T-helper 2 cell treated with Interferon-gamma antibody and Interleukin-4, amounts not matched to agents 5 μg/mL and 100 μg/mL, for 36 hours (primary cell): Measurements from ENCODE around the gene HTR7.

ENCODE experiments used
- DNase-seq: peaks from one replicate; pipeline ENCODE4 v3.0.0; 2021; ENCODE audit warnings: low spot score
- H3K27ac Mint-ChIP-seq: one replicate; pipeline ENCODE4 v1.8.0; 2021; ENCODE audit warnings: mild to moderate bottlenecking, mixed read lengths
- H3K27me3 Mint-ChIP-seq: one replicate; pipeline ENCODE4 v1.8.0; 2021; ENCODE audit warnings: low read depth, mixed read lengths
- H3K36me3 Mint-ChIP-seq: one replicate; pipeline ENCODE4 v1.8.0; 2021; ENCODE audit warnings: low read depth, mixed read lengths
- H3K4me1 Mint-ChIP-seq: one replicate; pipeline ENCODE4 v1.8.0; 2021; ENCODE audit warnings: low read depth, mixed read lengths
- H3K4me3 Mint-ChIP-seq: one replicate; pipeline ENCODE4 v1.8.0; 2022; ENCODE audit warnings: mild to moderate bottlenecking, moderate library complexity, mixed read lengths
- H3K9me3 Mint-ChIP-seq: one replicate; pipeline ENCODE4 v1.8.0; 2021; ENCODE audit warnings: mixed read lengths

HTR7 gene

DNA sequence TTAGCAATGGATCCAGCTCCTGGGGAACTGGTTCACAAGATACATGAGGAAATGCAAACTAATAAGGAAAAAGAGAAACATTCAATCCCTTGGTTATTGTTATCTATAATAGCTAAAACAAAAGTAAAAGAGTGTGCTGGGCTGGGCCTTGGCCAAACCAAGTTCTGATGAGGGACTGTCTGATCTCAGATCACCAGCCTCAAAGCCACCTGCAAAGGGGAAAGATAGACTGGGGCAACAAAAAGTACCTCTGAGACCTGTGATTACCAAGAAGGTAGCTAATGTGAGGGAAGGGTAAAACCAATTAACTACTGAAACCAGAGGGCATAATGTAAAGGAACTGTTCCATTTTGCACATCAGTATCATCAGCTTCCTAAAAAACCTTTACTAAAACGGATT is 51.2 kb downstream of the HTR7 start:
- Mint-ChIP-seq H3K27me3 (peaks cover 3% of the 10 kb centered on the region), H3K27ac (no peak overlapping the region), H3K4me1 (no peaks in the 10 kb centered on the region), H3K9me3 (no peaks in the 10 kb centered on the region), H3K4me3 (no peak overlapping the region), H3K36me3 (no peaks in the 10 kb centered on the region)
- DNase-seq: no peak

DNA sequence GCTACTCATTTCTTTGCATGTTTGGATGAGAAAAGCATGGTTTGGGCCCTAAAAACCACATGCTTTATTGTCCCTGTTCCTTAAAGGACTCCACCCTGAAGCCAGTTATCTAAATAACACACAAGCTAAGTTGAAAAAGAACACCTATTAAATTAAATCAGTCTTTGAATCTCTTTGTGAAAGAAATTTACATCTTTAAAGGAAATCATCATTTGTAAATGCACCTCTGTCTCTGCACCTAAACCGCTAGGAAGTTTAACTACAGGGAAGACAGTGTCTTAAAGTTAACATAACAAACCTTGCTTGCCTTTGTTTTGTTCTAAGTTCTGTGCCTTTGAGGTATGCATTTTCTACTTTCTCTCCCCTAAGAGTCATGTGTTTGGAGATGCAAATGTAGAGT is 52.6 kb downstream of the HTR7 start:
- Mint-ChIP-seq H3K36me3 (no peaks in the 10 kb centered on the region), H3K27me3 (peaks cover 10% of the 10 kb centered on the region), H3K9me3 (no peaks in the 10 kb centered on the region), H3K27ac (no peak overlapping the region), H3K4me1 (no peaks in the 10 kb centered on the region), H3K4me3 (no peak overlapping the region)
- no peak for DNase-seq

DNA sequence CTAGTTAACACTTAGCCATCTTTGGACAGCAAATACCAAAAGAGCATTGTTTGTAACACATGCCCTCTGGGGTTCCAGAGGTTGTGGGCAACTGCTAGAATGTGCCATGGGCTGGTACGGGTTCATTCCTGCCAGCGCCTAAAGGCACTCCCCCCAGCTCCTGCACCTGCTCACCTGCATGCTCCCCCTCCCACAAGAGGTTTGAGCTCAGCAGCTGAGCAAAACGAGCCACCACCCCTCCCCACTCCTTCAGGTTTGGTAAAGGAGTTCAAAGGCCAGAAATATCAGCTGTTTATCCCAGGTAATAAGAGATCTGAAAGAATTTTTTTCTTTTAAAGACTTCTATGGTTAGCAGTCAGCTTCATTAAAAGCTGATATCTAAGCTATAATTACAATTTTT is 53.5 kb downstream of the HTR7 start:
- no peak for DNase-seq
- no peaks in the 10 kb centered on the region for H3K9me3 Mint-ChIP-seq
- no peak overlapping the region for H3K27ac Mint-ChIP-seq
- peaks cover 10% of the 10 kb centered on the region for H3K27me3 Mint-ChIP-seq
- H3K36me3 Mint-ChIP-seq: no peaks in the 10 kb centered on the region
- H3K4me1 Mint-ChIP-seq: no peaks in the 10 kb centered on the region
- H3K4me3 Mint-ChIP-seq: no peak overlapping the region

DNA sequence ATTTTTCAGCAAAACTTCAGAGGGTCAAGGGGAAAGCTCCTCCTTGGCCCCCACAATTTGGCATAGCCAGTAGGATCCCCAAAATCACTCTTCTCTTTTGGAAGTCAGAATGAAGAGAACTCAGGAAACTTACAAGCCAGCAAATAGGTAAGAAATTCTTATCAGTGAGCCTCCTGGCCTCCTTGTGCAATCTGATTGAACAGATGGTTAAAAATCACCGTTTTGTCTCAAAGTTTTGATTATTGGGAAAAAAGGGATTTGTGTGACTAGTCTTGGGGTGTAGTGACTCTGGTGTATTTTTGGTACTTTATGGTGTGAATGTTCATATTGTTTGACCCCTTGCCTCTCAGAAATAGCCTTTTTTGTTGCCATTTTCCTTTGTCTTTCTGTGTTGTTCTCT is 56.2 kb downstream of the HTR7 start:
- Mint-ChIP-seq H3K4me3 (no peak overlapping the region), H3K27ac (no peak overlapping the region), H3K36me3 (no peaks in the 10 kb centered on the region), H3K9me3 (no peaks in the 10 kb centered on the region), H3K27me3 (peaks cover 16% of the 10 kb centered on the region), H3K4me1 (peaks cover 4% of the 10 kb centered on the region)
- DNase-seq: no peak

DNA sequence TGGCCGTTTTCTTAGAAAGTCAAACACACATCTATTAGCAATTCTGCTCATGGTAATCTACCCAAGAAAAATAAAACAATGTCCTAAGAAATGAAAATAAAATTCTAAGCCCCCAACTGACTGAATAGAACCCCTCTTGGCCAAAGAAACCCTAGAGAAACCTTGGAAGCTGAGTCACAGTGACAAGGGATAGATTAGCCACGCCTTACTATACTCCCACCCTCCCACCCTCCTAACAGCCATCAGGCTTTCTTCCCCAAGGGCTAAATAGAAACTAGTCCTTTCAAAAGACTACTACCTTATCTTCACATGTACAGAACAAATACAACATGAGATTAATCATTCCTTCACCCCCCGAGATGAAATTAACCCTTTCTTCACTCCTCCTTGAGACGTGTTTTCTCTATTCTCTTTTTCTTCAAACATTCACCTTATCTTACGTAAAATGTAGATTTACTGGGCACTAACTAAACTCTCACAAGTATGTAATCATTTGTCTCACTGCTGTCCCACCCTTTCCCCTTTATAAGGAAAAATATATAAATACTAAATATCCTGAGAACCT is 57.5 kb downstream of the HTR7 start:
- Mint-ChIP-seq H3K27ac (no peak overlapping the region), H3K27me3 (peaks cover 20% of the 10 kb centered on the region), H3K4me3 (no peak overlapping the region), H3K36me3 (no peaks in the 10 kb centered on the region), H3K4me1 (peaks cover 5% of the 10 kb centered on the region), H3K9me3 (no peaks in the 10 kb centered on the region)
- DNase-seq: no peak

DNA sequence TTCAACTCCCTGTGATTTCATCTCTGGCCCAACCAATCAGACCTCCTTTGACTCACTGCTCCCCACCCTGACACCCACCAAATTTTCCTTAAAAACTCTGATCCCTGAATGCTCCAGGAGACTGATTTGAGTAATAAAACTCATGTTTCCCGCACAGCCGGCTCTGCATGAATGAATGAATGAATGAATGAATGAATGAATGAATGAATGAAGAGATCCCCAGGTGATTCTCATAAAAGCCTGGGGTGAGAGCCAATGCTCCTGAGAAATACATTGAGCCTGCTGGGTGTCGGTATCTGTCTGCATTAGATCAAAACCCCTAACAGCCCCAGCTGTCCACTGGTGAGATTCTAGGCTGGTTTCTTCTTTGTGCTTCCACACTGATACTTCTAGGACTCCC is 58.7 kb downstream of the HTR7 start:
- Mint-ChIP-seq H3K27me3 (peaks cover 21% of the 10 kb centered on the region), H3K9me3 (no peaks in the 10 kb centered on the region), H3K4me1 (peaks cover 6% of the 10 kb centered on the region), H3K27ac (no peak overlapping the region), H3K36me3 (no peaks in the 10 kb centered on the region), H3K4me3 (no peak overlapping the region)
- DNase-seq: no peak

DNA sequence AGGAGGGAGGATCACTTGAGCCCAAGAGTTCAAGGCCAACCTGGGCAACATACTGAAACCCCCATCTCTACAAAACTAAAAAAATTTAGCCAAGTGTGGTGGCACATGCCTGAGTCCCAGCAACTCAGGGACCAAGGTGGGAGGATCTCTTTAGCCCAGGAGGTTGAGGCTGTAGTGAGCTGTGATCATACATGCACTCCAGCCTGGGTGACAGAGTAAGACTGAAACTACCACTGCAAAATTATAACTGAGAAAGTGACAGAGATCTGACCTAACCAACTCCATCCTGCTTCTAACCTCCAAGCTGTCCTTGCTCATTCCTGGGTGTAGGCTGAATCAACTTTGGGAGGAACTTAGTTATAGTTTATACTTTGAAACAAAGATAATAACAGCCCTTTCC is 59.4 kb downstream of the HTR7 start:
- no peak for DNase-seq
- peaks cover 21% of the 10 kb centered on the region for H3K27me3 Mint-ChIP-seq
- H3K4me3 Mint-ChIP-seq: no peak overlapping the region
- no peaks in the 10 kb centered on the region for H3K9me3 Mint-ChIP-seq
- no peak overlapping the region for H3K27ac Mint-ChIP-seq
- H3K4me1 Mint-ChIP-seq: peaks cover 6% of the 10 kb centered on the region
- no peaks in the 10 kb centered on the region for H3K36me3 Mint-ChIP-seq

DNA sequence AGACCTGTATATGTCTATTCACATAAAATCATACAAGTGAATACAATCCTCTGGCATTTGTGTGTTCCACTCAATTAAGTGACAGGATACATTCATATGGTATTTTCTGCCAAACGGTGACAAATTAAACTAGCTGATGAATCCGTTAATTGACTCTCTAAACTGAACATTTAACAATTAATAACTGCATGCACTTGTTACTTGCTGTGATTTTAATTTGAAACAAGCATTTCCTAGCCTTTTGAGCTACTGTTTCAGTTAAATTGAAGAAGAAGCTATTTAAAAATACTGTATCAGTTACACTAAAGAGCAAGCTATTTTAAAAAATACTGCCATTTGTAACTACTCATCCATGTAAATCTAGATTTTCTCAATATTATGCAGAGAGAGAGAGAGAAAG is 67.4 kb downstream of the HTR7 start:
- peaks cover 11% of the 10 kb centered on the region for H3K4me1 Mint-ChIP-seq
- no peak overlapping the region for H3K4me3 Mint-ChIP-seq
- no peak for DNase-seq
- H3K9me3 Mint-ChIP-seq: no peaks in the 10 kb centered on the region
- peaks cover 23% of the 10 kb centered on the region for H3K27me3 Mint-ChIP-seq
- H3K36me3 Mint-ChIP-seq: no peaks in the 10 kb centered on the region
- H3K27ac Mint-ChIP-seq: no peak overlapping the region

DNA sequence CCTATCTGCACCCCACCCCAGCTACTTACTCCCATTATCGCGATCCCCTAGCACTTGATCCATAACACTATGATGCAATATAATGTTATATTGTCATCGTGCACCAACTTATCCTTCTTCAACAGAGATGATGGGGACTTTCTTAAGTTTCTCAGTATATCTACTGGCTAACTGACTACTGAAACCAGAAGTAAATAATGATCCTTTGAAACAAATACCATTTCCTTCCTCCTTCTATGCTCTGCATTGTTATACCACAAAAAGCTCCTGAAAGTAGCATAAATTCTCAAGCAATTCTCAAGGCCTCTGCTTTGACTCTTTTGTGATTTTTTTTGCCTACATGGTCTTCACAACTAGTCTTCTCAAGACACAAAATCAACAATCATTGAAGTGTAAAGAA is 68.9 kb downstream of the HTR7 start:
- no peak overlapping the region for H3K4me3 Mint-ChIP-seq
- H3K27me3 Mint-ChIP-seq: peaks cover 29% of the 10 kb centered on the region
- no peaks in the 10 kb centered on the region for H3K9me3 Mint-ChIP-seq
- peaks cover 9% of the 10 kb centered on the region for H3K4me1 Mint-ChIP-seq
- DNase-seq: no peak
- H3K36me3 Mint-ChIP-seq: no peaks in the 10 kb centered on the region
- no peak overlapping the region for H3K27ac Mint-ChIP-seq

DNA sequence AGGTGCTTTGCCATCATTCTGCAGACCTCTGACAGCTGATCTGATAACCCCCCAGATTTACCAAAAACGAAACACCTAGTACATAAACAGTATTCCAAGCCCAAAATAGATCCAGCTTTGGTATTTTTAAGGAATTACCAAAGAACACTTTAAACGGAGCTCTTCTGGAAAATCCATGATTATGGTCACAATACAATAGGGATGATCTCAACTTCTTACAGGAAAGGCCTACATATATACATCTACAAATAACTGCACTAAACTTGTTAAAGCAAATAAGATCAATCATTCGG is 69.7 kb downstream of the HTR7 start:
- Mint-ChIP-seq H3K27me3 (peaks cover 34% of the 10 kb centered on the region), H3K27ac (no peak overlapping the region), H3K36me3 (no peaks in the 10 kb centered on the region), H3K9me3 (no peaks in the 10 kb centered on the region), H3K4me3 (no peak overlapping the region), H3K4me1 (peaks cover 9% of the 10 kb centered on the region)
- no peak for DNase-seq

DNA sequence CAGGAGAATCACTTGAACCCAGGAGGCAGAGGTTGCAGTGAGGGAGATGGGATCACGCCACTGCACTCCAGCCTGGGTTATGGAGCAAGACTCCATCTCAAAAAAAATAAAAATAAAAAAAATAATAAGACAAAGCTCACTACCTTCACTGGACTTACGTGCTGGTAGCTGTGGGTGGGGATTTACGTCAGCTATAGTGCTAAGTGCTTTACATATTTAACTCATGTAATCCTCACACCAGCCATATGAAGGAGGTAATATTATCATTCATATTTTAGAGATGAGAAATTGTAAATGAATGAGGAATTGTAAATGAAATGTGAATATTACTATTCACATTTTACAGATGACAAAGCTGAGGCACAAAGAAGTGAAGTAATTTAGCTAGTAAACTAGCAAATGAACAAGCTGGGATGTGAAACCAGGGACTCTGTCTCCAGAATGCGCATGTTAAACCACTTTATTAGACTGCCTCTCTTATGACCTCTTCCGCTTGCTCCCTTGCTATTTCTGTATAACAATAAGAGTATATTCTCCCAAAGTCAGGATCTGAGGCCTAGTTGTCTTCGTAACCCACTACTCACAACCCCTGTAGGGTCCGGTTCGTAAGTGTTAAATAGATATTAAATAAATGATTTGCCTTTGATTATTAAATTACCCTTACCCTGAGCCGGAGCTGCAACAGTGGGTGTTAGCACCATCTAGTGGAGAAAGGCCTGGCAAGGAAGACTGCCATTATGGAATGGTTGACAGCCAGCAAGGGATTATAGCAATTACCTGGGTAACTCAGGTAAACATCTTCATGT is 70.2 kb downstream of the HTR7 start:
- Mint-ChIP-seq H3K27ac (no peak overlapping the region), H3K4me3 (no peak overlapping the region), H3K36me3 (no peaks in the 10 kb centered on the region), H3K9me3 (no peaks in the 10 kb centered on the region), H3K4me1 (peaks cover 9% of the 10 kb centered on the region), H3K27me3 (peaks cover 36% of the 10 kb centered on the region)
- DNase-seq: no peak

DNA sequence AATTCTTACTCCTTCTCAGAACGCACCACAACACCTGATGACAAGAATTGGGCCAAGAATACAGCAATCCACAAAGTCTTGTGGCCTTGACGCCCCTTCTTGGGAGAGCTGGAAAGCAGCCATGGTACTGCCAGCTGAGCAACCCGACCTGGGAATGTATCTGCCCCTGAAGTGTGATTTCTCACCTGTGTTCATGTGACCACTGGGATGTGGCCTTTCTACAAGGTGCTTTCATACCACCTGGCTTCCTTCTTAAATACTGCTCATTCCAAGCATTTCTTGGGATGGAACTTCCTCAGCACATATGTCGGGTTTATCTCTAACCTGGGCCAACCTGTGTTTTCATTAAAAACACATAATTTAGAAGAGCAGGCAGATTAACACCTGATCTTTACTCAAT is 72.1 kb downstream of the HTR7 start:
- DNase-seq: no peak

DNA sequence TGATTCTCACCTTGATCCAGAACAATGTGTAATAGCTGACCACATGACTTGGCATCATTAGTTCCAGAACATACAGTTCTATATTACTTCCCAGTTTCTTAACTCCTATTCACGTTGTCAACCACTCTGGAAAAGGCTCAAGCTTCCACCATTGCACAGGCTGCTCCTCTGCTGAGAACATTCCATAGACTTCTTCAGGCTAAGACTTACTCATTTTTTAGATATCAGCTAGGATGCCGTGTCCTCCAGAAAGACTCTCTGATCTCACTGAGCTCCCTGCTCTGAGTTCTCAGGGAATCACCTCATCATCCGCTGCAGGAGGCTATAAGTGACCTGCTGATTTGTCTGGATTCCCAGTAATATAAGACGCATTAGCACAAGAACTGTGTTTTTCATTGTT is 73.1 kb downstream of the HTR7 start:
- no peak for DNase-seq
- Mint-ChIP-seq H3K27ac (no peak overlapping the region), H3K27me3 (peaks cover 23% of the 10 kb centered on the region), H3K9me3 (no peaks in the 10 kb centered on the region), H3K4me1 (peaks cover 9% of the 10 kb centered on the region), H3K36me3 (no peaks in the 10 kb centered on the region), H3K4me3 (no peak overlapping the region)

More for the DNA sequence above, 72.1 kb downstream of the HTR7 start:
- Mint-ChIP-seq H3K27ac (no peak overlapping the region), H3K4me1 (peaks cover 9% of the 10 kb centered on the region), H3K9me3 (no peaks in the 10 kb centered on the region), H3K4me3 (no peak overlapping the region), H3K36me3 (no peaks in the 10 kb centered on the region), H3K27me3 (peaks cover 28% of the 10 kb centered on the region)

DNA sequence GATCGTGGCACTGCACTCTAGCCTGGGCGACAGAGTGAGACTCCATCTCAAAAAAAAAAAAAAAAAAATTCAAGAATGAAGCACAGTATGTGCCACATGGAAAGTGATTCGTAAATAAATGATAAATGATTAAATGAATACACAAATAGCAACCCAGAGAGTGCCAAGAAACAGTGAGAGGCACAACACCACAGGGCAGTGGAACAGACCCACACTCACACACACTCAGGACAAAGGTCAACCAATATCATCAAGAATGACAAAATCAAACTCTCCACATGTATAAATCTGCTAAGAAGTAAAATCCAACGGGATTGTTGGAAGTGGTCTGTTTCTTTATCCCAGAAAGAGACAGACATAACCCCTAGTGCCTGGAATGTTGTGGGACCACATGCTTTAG is 77.4 kb downstream of the HTR7 start:
- peaks cover 18% of the 10 kb centered on the region for H3K27me3 Mint-ChIP-seq
- no peaks in the 10 kb centered on the region for H3K36me3 Mint-ChIP-seq
- H3K4me3 Mint-ChIP-seq: no peak overlapping the region
- no peak overlapping the region for H3K27ac Mint-ChIP-seq
- no peaks in the 10 kb centered on the region for H3K9me3 Mint-ChIP-seq
- no peak for DNase-seq
- no peaks in the 10 kb centered on the region for H3K4me1 Mint-ChIP-seq

DNA sequence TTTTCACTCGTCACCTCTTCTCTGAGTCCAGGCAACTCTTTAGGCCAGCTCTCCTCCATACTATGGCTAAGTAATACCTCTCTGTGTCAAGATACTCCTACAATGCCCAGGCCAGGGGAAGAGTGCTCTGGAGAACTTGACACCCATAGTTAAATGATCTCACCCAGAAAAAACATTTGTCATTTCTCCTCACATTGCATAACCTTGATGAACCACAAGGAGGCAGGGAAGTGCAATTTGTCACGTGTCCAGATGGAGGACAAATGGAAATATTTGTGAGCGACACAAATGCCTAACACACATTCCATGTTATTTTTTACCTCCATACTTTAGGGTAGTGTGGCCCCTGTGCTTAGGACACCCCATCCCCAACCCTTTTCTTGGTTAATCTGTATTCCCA is 78.3 kb downstream of the HTR7 start:
- Mint-ChIP-seq H3K9me3 (no peaks in the 10 kb centered on the region), H3K27ac (no peak overlapping the region), H3K4me1 (no peaks in the 10 kb centered on the region), H3K27me3 (peaks cover 12% of the 10 kb centered on the region), H3K4me3 (no peak overlapping the region), H3K36me3 (no peaks in the 10 kb centered on the region)
- no peak for DNase-seq
